Esophagus mucosa (tissue), 1 donor: ENCODE data around the gene MRPL34. TPM values are rescaled to one million over a fixed set of nuclear protein-coding genes. Genes with fewer than 3 reads are reported as not detected.
A peak's percentile ranks its signal among the peaks of the same experiment; 100 is the strongest.

Source experiments
- ATAC-seq: fragments of 200-7000 bp; cut with Tn5 transposase; one replicate; pipeline ENCODE4 v1.9.1; 2020
- total RNA-seq: library from RNA; stranded (reverse); gene quantifications from one replicate; pipeline ENCODE4 v1.2.4, GENCODE V29; 2023
- donor health status: DM: yes; HTN: yes; CAD: no.

Gene MRPL34
- total RNA-seq, 1 donor from 2014 or later = 42.6 TPM

DNA sequence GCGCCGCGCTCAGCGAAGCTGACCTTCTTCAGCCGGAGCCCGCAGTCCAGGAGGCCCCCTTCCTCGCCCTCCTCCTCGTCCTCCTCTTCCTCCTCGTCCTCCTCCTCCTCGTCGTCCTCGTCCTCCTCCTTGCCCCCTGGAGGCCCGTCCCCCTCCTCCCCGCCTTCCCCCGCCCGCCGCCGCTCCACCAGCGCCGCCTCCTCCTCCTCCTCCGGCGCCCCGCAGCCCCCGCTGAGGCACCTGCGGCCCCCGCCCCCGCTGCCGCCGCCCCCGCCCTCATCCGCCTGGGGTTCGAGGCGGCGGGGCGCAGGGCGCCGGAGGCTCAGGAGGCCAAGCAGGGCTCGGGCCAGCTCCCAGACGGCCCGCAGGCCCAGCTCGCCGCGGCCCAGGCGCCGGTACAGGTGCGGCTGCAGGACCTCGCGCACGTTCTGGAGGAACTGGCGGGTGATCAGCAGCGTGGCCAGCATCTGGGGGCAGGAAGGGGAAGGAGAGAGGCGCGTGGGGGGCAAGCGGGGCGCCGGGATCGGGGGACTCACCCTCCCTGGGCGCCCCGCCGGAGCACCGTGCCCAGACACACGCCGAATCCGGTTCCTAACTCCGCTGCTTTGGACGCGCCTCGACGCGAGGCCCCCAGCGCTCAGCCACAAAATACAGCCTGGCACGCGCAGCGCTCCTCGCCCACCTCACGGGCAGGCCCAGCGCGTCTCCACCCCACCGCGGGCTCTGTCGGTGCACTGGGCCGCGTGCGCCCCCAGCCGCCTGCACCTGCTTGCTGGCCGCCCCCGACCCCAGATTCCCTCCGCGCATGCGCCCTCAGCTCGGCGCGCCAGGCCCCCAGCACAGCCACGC lies 23.1 kb downstream of the MRPL34 start:
- no peak for ATAC-seq

DNA sequence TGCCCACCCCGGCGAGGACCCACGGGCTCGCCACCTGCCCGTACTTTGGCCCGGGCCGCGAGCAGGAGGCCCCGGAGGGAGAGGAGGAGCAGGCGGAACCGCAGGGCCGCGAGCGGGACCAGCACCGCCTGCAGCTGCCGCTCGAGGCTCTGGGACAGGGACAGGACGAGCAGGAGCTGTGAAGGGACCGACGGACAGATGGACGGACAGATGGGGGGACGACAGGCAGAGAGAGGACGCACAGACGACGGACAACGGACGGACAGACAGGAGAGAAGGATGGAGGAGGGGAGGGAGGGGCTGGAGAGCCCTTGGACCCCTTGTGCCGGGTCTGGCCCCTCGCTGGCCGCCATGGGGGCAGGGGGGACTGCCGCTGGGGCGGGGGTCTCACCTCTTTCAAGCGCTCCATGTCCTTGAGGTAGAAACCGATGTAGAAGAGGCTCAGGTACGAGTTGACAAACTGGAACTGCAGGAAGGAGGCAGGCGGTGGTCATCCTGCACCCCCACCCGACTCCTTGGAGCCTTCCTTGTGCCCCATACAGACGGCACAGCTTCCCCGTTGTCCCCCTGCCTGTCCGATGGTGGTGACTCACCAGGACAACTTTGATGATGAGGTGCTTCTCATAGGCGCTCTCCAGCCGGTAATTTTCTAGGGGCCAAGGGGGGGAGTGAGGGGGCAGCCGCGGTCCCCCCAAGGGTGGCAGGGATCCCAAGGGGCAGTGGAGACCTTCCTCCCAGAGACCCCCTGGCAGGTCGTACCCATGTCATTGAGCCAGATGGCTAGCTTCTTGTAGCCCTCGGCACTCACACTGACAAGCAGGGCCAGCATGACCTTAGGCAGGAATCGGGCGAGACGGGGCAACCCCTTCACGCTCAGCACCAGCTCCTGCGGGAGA lies 23.9 kb downstream of the MRPL34 start:
- ATAC-seq = no peak

DNA sequence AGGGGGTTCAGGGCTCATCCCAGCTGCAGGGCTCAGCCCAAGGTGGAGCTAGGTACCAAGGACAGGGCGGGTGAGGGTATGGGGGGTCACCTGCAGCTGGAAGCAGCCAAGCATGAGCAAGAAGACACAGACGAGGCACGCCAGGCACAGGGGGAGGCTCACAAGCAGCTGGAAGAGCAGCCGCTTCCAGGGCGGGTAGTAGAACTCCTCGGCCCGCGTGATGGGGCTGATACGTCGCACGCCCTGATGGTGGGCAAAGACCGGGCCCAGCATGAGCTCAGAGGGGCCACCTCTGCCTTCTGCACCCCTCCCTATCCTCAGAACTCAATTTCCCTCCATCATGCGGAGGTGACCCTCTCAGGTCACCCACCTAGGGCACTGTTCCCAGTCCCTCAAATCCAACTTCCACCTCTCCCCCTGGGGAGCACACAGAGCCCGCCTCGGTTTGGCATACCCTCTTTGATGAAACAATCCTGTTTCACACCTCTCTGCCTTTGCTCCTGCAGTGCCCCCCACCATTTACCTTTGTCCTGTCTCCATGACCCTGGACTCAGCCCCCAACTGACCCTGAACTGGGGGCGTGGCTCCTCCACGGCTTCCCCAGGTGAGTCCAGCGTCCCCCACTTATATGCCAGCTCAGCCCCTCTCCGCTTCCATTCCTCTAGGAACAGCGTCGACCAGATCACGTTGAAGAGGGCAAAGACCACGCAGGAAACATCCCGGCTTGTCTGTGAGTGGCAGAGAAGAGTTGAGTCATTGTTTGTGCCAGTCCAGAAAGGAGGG lies 24.8 kb downstream of the MRPL34 start:
- ATAC-seq = no peak

DNA sequence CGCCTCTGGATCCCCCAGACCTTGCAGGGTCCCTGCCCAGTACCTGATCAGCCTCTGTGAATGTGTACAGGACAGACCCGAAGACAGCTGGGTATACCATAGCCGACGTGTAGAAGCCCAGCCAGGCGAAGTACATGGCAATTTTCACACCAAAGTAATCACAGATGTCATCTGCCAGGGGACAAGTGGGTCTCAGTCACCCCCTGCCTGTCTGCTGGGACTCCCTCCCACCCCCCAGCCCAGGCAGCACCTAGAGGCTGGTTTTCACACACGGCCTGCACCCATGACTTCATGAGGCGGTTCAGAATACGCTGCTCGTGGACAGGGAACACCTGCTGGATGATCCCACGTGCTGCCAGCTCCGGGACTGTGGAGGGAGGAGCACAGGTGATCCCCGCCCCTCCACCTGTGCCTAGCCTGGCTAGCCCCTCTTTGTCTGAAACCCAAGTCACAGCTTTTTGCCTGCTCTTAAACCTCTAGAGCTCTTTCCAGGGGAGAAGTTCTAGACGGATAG lies 25.4 kb downstream of the MRPL34 start:
- ATAC-seq = no peak

DNA sequence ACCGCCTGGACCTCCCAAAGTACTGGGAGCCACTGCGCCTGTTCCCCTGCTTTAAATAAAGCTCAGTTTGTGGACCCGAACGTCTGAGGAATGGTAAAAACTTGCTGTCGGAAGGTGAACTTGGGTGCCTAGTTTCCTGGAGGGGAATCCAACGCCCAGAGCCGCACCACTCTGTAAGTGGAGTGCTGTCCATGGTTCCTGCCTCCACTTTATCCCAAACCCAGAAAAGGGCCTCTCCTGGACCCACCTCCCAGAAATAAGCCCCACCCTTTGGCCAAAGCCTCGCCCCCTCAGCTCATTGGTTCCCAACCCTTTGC lies 26.6 kb downstream of the MRPL34 start:
- ATAC-seq = no peak

DNA sequence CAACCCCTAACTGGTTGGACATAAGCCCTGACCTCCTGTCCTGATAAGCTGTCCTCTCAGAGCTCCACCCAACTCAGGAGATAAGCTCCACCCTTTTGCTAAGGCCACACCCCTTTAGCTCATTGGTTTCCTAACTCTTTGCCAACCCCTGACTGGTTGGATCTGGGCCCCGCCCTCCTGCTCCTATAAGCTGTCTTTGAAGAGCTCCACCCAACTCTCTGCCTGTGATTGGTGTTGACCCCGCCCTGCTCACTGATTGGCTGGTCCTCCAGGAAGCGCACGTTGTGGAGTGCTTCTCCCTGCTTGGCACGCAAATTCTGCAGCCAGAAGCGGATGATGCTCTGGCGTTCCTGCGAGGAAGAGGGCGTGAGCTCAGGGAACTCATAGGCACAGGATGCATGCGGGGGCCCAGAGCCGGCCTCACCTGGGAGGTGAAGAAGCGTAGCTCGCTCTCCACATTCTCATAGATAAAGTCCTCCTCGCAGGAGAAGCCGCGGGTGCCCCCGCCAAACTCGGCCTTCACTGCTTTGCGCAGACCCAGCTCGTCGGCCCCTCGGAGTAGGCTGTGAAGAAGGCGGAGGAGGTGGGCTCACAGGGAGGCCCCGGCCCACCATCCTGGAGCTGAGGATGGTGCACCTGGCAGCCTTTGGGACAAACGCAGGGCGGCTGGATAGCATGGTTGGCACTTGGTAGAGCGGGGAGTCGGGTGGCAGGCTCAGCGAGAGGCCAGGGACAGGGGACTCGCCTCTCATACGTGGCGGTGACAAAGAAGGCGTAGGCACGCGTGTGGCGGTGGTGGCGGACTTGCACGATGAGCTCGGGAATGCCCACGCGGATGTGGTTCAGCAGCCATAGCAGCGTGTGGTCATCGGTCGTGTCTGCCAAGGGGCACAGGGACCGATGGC lies 27.3 kb downstream of the MRPL34 start:
- no peak for ATAC-seq

DNA sequence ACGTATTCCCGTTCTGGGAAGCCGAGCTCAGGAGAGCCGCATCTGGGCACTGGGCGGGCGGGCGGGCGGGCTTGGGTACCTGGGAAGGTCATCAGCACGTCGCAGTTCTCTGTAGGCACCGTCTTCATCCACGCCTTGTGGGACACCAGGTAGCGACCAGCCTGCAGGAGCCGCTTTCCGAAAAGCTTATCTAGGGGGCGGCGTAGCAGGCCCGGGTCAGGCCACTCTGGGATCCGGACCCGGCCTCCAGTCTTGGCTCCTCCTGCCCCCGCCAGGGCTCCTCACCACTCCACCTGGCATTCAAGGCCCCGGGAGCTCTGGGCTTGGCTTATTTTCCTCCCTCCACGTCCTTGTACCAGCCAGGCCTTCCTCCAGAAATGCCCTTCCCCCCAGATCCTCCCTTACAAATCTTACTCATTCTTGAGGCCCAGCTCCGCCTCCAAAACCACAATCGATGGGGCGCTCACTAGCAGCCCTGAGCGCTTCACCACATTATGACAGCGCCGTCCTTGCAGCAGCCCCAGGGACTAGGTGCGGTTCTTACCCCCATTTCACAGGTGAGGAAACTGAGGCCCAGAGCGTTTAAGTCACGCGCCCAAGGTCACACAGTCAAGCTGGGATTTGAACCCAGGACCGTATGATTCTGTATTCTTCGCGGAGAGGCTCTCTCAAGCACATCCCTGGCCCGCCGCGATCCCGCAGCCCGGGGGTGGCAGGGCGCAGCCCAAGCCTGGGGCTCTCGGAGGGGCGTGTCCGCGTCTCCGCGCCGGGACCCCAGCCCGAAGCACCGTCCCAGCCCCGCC lies 28.1 kb downstream of the MRPL34 start:
- ATAC-seq = peak; percentile 24

DNA sequence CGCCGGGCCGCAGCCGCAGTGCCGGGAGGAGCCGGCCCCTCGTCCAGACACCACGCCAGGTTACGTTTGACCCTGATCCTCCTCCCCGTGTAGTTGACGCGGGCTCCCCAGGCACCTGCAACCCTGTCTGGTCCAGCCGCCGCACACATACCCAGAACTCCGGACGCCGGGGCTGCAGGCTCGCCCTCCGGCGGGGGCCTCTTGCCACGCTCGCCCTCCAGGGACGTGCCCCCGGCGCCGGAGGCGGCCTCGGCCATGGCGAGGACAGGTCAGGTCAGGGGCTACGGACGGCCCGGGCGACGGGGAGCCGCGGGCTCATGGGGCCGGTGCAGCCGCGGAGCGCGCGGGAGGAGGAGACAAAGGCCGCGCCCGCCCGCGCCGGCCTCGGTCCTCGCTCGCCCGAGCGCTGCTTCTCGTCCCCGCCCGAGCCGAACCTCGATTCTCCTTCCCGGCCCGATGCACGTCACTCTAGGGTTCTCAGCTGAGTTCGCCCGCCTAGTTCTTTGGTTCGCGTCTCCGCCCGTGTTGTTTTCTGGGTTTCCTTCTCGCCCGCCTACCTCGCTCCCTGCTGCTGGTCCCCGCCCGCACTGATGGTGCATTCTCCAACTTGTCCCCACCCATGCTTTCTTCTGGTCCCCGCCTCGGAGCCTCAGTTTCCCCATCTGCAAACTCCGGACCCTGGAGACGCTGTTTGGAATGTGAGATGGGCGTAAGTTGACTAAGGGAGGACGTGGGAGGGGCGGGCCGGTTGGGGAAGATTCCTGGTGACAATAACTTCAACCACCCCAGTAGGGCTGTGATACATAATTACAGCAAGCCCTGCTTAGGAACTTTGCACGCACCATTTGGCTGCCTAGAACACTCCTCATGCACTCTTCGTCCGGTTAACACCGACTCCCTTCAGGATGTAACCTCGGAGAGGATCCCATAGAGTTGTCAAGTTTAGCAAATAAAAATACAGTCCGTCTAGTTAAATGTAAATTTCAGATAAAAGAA lies 29.0 kb downstream of the MRPL34 start, which contains the start of gene ANO8:
ANO8 (minus strand) TSS at position 442 of the 996 bp plus-strand sequence; CDS start at position 257, 185 bp downstream.
- peak; percentile 66 for ATAC-seq

DNA sequence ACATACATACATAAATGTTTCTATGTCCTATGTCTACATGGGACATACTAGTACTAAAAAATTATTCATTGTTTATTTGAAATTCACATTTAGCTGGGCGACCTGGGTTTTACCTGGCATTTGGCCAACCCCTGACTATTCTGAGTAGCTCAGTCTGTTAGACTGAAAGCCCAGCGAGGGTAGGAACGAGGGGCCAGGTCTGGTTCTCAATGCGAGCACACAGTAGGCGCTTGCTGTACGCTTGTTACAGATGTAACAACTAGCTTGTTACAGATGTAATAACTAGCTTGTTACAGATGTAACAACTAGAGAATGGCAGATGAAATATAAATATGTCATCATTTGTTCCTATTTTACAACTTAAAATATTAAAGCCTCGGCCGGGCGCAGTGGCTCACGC lies 29.9 kb downstream of the MRPL34 start:
- ATAC-seq = no peak

DNA sequence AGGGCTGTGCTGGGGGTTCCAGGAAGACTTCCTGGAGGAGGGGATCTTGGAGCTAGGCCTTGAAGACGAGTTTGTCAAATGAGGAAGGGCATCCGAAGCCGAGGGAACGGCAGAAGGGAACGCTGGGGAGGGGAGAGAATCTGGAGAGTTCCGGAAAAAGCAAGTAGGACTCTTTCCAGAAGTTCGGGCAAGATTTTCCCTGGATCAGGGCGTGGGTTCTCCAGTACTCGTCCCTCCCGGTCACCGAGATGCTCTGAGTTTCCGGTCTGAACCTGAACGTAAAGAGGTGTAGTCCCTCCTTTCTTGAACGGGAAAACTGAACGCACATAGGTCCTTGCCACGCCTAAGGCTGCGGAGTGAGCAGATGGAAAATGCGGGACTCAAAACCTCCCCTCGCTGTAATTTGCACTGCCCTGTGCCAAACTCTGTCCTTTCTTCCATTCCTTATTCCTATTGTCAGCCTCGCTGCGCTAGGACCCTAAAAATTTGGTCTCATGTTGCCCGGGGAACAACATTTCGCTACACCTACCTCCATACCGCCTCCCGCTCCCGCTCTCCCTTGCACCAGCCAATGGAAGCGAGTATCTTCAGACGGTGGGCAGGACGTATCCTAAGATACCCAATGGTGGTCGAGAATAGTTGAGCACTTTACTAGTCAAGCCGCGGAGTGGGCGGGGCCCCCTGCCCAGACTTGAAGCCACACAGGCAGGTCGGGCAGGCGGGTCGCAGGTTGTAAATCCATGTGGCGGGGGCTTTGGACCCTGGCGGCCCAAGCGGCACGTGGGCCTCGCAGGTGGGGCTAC lies 31.4 kb downstream of the MRPL34 start, which contains the start of gene GTPBP3:
GTPBP3 (plus strand) TSS at position 682 of the 803 bp plus-strand sequence; CDS start at position 741, 59 bp downstream.
- peak; percentile 85 for ATAC-seq

DNA sequence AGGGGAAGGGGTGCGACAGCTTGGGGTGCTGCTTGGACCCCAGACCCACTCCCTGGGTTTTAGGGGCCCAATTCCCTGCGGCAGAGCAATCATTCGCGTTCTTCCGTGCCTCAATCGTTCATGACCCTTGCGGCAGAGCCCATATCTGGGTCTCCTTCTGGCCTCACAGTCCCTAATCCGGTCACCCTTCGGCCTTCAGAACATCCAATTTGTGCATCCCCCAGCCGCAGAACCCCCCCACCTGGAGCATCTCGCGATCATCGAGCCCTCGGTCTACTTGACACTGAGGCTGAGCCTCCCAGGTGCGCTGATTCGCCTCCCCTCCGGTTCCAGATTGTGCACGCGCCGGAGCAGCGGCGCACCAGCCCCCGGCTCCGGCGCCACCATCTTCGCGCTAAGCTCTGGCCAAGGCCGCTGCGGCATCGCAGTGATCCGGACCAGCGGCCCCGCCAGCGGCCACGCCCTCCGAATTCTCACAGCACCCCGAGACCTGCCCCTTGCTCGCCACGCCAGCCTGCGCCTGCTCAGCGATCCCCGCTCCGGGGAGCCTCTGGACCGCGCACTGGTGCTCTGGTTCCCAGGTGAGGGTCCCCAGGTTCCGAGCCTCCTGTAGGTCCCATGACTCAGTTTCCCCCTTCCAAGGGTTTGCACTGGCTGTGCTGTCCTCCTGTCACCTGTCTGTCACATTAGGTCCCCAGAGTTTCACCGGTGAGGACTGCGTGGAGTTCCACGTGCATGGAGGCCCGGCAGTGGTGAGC lies 32.2 kb downstream of the MRPL34 start:
- ATAC-seq = peak; percentile 9

DNA sequence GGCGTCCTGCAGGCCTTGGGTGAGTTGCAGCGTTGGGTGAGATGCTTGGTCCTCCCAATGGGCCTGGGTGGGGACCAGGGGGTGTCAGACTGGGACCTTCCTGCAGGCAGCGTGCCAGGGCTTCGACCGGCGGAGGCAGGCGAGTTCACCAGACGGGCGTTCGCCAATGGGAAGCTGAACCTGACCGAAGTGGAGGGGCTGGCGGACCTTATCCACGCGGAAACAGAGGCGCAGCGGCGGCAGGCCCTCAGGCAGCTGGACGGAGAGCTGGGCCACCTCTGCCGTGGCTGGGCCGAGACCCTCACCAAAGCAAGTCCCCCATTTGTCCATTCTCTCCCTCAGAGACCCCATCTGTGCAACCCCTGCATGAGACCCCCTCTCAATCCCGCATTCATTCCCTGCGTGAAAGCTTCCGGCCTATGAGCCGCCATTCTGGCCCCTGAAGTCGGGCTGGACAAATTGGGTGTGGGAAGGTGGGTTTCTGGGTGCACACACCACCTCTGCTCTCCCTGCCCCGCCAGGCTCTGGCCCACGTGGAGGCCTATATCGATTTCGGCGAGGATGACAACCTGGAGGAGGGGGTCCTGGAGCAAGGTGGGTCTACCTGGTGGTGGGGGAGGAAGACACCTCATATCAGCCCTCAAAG lies 32.9 kb downstream of the MRPL34 start:
- no peak for ATAC-seq

DNA sequence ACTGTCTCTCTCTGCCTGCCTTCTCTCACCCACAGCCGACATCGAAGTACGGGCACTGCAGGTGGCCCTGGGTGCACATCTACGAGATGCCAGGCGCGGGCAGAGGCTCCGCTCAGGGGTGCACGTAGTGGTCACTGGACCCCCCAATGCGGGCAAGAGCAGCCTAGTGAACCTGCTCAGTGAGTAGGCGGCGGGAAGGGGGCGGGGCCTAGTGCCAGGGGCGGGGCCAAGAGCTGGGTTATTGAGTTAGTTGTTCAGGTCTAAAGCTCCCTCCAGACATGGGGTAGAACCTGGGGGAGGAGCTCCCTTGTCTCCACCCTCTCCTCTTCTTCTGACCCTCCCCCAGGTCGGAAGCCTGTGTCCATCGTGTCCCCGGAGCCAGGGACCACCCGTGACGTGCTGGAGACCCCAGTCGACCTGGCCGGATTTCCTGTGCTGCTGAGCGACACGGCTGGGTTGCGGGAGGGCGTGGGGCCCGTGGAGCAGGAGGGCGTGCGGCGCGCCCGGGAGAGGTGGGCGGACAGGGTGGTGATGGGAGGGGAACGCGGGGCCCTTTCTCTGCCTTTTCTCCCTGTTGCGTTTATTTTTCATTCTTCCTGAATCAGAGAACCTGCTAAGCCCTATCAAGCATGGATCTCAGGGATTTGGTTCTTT lies 33.5 kb downstream of the MRPL34 start:
- ATAC-seq = no peak

DNA sequence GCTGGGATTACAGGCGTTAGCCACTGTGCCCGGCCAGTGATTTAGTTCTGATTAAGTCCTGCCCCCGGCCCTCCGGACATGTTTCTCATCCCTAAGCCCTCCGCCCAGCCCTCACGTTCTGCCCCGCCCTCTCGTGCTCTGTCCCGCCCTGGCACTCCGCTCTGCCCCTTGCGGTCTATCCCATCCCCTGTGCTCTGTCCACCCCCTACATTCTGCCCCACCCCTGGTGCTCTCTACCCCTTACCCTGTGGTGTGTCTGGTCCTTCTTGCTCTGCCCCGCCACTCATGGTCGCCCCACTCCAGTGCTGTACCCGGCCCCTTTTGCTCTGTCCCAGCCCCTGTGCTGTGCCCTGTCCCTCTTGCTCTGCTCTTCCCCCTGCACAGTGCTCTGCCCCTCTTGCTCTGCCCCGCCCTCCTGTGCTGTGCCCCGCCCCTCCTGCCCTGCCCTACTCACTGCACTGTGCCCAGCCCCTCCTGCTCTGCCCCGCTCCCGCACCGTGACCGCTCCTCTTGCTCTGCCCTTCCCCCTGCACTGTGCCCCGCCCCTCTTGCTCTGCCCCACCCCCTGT lies 34.7 kb downstream of the MRPL34 start:
- ATAC-seq = peak; percentile 28

DNA sequence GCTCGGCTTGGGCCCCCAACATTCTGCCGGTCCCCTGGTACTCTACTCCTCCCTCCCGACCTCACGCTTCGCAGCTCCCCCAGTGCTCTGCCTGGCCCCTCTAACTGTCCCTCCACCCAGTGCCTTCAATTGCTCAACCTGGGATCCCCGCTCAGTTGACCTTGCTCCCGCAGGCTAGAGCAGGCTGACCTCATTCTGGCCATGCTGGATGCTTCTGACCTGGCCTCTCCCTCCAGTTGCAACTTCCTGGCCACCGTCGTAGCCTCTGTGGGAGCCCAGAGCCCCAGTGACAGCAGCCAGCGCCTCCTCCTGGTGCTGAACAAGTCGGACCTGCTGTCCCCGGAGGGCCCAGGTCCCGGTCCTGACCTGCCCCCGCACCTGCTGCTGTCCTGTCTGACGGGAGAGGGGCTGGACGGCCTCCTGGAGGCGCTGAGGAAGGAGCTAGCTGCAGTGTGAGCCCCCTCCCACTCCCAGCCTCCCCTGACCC lies 35.2 kb downstream of the MRPL34 start:
- no peak for ATAC-seq

DNA sequence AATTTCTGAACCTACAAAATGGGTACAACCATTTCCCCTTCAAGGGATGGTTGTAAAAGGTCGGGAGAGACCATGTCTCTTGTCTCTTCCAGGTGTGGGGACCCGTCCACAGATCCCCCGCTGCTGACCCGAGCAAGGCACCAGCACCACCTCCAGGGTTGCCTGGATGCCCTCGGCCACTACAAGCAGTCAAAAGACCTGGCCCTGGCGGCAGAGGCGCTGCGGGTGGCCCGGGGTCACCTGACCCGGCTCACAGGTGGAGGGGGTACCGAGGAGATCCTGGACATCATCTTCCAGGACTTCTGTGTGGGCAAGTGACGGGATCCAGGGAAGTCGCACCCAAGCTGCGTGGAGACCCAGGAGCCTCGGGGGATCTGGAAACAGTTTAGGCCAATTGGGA lies 35.7 kb downstream of the MRPL34 start:
- ATAC-seq = no peak
